Midbrain (tissue), 1 donor: ENCODE measurements around the gene CACNA1G.

ENCODE experiments used
- DNase-seq: peaks from one replicate; lab custom pipeline; 2025; lab: John Stamatoyannopoulos, UW

CACNA1G gene

DNA sequence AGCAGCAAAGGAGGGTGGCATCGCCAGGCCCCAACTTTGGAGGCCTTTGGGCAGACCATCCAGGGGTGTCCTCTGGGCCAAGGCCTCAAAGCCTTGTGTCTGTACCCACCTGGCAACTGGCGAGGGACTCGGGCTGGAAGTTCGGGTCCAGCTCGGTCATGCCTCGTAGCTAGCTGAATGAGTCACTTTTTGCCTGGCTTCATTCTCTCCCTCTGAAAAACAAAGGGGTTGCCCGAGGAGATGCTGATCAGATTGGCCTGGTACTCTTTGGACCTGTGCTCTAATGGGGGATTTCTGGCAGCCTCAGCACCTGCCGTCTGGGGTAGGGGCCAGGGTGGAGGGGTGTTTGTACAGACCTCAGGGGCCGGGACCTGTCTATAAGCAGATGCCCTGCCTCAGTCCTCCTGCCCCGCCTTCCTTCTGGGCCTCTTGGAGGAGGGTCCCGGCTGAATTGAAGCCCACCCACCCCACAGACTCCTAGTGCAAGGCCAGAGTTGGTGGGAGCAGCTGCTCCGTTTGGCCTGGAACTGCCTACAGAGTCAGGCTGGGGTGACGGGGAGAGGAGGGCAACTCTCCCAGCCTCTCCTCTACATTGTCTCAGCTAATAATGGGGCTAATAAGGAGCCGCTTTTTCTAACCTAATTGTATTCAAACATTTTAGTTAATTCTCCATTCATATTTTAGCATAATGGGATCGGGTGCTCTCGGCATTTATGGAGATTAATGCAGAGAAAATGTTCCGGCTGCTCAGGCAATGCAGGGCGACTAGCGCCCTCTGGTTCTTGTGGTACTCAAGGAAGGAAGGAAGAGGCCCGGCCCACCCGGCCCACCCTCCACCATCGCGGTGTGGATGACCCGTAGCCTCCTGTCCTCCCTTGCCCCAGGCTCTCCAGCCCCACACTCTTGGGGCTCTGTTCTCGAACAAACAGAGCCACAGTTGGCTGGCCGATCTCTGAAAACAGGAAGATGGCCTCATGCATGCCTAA lies 52.8 kb downstream of the CACNA1G start:
- no peak for DNase-seq

DNA sequence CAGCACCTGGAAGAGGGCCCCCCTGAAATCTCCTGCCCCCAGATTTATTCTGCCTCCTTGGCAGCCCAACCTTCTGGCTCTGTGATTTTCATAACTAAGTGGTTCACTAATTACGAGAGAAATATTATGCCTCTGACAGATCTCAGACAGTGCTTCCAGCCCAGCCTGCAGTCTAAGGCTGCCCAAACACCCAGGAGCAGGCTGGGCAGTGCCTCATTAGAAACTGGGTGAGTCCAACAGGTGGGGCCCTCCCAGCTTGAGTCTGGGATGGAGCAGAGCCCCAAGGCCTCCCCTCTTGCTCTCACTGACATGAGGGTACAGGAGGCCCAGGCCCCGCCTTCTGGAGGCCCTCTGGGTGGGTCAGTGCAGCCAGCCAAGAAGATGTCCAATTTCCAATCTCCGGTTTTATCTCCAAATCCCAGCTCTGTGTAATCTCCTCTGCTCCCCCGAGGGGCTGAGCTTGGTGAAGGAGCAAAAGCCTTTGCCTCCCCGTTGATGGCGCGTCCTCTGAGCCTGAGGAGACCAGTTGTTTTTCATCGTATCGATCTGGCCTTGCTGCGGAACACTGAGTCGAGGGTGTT lies 54.0 kb downstream of the CACNA1G start:
- DNase-seq = no peak

DNA sequence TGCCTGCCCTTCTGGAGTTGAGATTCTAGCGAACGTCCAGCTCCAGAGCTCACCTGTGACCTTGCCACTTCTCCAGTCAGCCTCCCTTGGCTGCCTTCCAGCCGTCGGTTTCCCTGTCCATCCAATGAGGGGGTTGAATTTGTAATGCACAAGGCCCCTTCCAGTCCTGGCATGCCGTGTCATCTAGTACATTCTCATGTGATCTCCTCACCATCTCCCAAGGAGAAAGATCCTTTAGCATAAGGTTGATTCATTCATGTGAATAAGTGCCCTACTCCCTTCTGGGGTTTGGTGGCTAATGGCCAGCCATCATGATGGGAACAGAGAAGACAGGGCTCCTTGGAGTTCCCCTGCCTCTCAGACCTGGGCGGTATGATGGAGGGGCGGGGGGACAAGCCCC lies 55.3 kb downstream of the CACNA1G start:
- DNase-seq = no peak

DNA sequence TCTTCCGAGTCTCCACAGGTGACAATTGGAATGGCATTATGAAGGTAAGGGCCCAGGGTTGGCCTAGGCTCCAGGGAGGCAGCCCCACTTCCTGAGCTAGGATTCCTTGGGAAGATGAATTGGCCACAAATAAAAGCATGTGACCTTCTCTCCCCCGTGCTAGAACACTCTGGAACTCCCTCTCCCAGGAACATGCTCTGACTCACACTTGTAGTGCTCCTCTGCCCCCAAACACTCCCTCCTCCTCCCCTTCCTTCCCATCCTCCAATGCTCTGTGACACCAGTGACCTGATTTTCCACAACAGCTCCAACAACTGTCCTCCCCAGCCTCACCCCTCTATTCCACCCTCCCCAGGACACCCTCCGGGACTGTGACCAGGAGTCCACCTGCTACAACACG lies 57.8 kb downstream of the CACNA1G start:
- no peak for DNase-seq

DNA sequence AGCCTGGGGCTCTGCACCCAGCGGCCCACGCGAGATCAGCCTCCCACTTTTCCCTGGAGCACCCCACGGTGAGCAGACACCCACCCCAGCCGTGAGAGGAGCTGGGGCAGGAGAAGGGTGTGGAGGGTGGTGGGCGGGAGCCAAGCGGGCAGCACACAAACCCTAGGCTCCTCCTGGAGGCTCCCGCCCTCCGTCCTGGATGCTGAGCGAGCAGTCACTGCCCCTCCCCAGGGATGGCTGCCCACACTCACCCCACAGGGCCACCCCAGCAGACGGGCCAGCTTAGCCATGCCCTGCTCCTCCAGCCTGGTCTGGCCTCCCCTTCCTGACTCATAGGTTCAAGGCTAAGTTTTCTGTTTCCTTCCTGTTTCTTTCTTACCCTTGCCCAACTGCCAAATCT lies 58.4 kb downstream of the CACNA1G start:
- DNase-seq = no peak

DNA sequence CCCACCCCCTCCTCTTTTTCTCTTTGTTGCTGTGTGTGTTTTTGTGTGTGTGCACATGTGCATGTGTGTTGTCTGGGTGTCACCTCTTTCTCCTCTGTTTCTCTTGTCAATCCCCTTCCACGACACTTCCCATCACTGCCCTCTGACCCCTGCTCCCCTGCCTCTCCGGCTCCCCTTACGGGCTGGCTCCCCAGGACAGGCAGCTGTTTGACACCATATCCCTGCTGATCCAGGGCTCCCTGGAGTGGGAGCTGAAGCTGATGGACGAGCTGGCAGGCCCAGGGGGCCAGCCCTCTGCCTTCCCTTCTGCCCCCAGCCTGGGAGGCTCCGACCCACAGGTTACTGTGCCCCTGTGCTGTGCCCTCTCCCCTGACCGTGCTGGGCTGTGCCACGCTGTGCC lies 59.0 kb downstream of the CACNA1G start:
- no peak for DNase-seq

DNA sequence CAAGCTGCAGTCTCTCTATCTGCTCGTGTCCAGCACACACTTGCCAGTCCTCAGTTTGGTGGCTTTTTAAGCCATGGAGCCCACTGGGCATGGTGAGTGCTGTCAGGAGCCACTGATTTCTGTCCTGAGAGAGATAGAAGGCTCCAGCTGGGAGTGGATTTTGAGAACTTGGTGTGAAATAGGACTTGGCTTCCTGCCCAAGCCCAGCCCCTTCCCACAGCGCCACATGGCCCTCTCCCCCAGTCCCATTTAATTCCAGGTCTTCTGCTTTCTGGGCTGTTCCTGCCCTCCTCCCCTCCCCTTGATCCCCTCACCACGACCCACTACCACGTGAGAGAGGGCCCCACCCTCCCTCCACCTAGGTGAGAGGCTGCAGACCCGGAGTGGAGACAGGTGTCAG lies 59.7 kb downstream of the CACNA1G start:
- DNase-seq = no peak

DNA sequence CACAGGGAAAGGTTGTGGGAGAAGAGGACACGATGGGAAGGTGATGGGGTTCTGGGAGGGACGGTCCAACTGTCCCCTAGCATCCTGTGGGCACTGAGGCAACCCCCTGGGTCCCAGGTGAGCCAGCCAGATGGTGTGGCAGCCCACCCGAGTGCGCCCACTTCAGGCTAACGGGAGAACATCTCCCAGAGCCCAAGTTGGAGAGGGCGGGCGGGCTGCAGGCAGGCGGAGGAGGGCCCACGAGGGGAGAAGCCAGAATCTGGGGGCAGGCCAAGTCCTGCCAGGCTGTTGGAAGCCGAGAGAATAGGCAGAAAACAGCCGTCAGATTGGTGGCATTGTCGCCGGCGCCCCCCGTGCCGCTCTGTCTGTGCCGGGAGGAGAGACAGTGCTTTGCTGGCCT lies 60.3 kb downstream of the CACNA1G start:
- DNase-seq = no peak

DNA sequence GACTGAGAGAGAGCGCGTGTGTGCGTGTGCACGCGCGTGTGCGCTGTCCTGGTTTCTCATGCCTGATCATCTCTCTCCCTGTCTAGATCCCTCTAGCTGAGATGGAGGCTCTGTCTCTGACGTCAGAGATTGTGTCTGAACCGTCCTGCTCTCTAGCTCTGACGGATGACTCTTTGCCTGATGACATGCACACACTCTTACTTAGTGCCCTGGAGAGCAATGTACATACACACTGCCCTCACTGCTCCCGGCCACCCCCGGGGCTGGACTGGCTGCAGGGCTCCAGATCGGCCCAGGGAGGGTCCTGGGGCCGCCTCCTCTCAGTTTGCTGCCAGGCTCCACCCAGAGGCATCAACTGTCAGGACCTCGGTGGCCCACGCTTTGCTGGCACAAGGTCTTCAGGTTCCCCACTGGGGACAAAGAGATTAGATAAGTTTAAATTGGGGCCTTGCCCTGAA lies 61.1 kb downstream of the CACNA1G start:
- no peak for DNase-seq

DNA sequence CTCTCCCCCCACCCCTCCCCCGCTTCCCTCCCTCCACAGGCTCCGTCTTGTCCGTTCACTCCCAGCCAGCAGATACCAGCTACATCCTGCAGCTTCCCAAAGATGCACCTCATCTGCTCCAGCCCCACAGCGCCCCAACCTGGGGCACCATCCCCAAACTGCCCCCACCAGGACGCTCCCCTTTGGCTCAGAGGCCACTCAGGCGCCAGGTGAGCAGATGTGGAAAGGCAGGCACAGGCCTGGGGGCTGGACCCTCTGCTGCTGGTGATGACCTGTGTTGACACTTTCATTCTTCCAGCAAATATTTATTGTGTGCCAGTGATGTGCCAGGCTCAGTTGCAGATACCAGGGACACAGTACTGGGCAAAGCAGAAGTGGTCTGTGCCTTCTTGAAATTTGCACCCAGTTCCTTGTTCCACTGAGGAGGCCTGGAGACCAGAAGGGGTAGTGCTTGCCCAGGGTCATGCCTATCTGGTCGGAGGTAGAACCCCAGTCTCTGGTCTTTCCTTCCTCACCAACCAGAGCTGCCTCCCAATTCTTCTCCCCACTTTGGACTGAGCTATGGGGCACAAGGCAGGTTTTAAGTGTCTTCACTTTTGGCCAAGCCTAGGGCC lies 63.9 kb downstream of the CACNA1G start:
- no peak for DNase-seq

DNA sequence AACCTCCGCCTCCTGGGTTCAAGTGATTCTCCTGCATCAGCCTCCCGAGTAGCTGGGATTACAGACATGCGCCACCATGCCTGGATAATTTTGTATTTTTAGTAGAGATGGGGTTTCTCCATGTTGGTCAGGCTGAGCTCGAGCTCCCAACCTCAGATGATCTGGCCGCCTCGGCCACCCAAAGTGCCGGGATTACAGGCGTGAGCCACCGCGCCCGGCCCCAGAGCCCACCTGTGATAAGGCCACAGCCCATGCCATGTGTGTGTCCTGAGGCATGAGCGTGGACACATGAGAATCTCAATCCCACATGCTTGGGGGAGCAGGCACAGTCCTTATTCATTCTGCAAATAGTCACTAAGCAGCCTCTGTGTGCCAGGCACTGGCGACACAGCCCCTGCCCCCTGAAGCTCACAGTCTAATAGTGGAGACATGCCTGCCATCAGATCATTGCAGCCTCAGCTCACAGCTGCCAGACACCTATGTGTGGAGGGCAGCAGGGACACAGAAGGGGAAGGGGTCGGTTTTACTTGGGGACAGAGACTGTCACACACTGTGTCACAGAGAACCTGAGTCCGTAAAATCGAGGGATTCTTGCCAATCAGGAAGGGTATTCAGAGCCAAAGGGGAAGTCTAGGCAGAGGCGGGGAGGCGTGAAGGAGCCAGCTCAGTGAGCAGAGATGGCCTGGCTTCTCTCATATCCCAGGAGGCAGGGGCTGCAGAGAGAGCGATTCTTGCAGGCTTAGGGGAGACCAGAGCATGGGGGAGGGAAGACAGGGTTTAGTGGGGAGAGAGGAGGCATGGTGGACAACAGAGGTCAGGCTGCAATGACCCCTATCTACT lies 64.7 kb downstream of the CACNA1G start:
- no peak for DNase-seq

DNA sequence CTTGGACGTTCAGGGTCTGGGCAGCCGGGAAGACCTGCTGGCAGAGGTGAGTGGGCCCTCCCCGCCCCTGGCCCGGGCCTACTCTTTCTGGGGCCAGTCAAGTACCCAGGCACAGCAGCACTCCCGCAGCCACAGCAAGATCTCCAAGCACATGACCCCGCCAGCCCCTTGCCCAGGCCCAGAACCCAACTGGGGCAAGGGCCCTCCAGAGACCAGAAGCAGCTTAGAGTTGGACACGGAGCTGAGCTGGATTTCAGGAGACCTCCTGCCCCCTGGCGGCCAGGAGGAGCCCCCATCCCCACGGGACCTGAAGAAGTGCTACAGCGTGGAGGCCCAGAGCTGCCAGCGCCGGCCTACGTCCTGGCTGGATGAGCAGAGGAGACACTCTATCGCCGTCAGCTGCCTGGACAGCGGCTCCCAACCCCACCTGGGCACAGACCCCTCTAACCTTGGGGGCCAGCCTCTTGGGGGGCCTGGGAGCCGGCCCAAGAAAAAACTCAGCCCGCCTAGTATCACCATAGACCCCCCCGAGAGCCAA lies 65.6 kb downstream of the CACNA1G start:
- peak; percentile 49 for DNase-seq

DNA sequence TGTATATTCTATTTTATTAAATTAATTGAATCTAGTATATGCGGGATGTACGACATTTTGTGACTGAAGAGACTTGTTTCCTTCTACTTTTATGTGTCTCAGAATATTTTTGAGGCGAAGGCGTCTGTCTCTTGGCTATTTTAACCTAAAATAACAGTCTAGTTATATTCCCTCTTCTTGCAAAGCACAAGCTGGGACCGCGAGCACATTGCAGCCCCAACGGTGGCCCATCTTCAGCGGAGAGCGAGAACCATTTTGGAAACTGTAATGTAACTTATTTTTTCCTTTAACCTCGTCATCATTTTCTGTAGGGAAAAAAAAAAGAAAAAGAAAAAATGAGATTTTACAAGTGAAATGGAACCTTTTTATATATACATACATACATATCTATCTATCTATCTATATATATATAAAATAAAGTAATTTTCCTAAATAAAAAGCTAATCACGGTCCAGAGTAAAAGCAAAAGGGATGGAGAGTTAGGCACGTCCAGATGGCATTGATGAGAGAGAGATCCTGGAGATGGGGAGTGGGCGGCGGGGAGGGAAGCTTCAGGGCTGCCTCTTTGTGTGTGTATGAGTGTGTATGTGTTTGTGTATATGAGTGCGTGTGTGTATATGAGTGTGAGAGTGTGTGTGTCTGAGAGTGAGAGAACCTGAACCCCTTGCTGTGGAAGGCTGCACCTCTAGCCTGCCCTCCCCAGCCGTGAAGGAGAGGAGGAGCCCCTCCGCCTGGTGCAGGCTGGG lies 66.7 kb downstream of the CACNA1G start:
- DNase-seq = no peak

DNA sequence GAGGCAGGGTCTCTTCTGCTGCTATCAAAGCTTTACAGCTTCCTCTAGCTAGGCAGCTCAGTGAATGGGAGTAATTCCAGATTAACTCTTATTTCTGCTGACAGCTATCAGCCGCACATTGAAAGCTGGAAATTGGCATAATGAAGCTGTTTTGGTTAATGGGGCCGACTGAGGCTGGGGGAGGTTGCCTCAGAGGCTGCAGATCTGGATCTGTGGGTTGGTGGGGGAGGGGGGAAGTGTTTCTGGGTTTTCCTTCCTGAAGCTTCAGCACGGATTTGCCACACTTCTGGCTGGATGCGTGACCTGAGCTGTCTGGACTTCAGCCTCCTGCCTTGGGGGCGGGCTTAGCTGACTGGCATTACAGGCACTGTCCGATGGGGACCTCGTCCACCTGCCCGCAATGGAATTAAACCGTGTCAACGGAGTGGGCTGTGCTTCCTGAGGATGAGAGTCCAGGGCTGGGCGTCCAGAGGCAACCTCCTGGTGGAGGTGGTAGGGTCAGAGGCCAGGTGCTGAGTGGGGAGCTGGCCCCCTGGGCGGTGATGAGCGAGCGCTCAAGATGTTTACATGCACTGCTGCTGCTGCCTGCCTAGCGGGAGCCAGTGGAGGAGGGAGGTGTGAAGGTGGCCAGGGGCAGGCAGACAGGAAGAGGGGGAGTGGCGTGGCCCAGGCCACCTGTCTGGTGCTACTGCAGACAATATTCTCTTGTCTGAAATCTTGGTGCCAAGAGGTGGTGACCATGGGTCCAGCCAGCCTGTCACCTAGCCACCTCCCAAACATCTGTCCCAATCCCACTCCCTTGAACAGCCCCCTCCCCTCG lies 67.5 kb downstream of the CACNA1G start:
- no peak for DNase-seq

DNA sequence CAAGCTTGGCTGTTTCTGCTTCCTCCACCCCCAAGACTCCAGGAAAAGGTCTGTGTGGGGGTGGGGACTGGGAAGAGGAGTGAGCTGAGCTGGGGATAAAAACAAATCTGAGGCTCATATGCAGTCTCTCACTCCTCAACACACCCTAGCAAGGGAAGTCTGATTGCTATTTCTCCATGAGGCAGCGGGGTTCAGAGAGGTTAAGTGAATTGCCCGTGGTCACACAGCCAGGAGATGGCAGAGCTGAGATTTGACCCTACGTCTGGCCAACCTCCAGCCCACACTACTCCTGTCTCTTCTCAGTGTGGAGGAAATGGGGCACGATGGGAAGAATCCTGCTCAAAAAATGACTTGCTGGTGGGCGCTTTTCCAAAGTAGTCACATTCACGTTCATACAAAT lies 69.4 kb downstream of the CACNA1G start:
- no peak for DNase-seq

DNA sequence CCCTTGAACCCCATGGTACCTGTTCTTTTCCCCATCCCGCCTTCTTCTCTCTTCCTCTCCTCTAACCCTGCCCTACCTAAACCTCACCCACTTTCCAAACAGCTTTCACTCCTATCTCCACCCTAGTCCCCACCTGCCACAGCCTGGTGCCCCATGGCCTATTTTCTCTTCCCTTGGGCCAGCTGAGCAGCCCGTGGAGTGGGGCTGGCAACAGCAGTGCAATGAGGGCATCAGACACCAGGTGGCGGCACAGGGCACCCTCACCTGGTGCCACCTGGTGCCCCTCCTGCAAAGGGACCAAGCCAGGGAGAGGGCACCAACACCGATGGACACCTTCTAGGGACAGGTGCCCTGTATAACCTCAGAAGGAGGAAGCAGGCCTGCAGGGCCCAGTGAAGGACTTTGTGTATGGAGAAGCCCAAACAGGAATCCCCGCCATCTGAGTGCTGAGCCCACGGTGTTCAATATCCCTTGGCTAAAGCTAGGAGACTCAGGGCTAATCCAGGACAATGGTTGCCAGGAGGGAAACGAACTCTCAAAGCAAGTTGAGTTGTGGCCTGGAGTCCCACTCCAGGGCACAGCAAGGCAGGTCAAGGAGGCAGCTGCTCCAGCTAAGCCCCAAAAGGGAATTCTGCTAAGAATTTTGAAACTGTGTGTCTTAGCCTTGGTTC lies 70.1 kb downstream of the CACNA1G start:
- no peak for DNase-seq

DNA sequence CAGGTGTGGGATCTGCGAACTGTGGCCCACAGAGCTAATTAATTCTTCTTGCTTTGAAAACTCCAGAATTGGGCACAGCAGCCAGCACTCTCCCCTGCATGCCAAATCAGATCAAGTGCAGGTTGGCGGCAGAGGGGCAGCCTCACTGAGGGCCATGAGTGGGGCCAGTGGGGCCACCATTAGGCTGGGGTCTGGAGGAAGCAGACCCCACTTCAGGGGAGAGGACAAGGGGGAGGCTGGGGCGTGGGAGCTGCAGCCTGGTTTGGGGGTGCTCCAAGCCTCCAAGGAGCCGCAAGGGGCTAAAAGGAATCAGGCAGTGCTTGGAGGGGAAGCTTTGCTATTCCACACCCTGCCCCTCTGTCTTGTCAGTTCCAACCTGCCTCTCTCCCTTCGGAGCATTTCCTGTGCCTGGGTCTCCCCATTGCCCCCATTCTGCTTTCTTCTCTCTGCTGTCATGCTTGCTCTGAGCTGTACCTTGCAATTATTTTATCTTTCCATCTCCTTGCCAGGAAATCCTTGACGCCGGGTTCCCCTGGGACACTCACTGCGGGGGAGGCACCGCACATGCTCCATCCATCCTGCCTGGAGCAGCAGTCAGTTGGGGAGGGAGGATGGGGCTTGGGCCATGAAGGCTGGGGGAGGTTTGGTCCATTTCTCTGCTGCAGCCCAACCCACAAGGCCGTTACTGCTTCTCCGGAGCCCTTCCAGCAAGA lies 70.8 kb downstream of the CACNA1G start:
- DNase-seq = no peak

DNA sequence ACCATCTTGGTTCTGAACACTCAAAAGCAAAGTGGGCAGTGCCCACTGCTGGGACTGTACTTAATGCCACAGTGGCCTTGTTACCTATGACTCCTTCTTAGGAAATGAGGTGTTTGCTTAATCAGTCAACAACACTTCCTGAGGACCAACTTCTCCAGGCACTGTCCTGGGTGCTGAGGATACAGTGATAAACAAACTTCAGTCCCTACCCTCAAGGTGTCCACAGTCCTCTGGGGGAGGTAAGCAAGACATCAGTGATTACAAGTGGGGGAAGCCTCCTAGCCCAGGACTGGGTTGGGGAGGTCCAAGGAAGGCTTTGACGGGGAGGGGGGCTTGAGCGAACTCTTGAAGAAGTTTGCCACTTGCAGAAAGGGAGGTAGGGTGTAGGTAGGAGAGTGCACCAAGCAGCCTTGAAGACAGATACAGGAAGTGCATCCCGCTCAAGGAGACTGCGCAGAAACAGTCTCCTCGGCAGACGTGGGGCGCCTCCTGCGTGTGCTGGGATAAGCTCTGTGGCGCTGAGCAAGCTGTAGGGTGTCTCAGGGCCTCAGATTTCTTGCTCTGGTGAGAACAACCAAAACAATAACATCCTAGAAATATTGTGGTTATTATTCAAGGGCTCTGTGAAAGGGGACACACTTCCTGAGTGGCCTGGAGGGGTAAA lies 71.5 kb downstream of the CACNA1G start:
- DNase-seq = no peak
